ENCODE results near the gene SGCA. TPM values are rescaled to one million over a fixed set of nuclear protein-coding genes. Genes with fewer than 3 reads are reported as not detected.

SGCA gene
- total and polyA plus RNA-seq, 12 donors, result 0.28 to 5.5 (median 1.6) TPM; not detected in 4

GRCh38 chr17:50134206-50135110, 31.3 kb upstream of the SGCA start:
- Histone ChIP-seq H3K4me3 (no peak overlapping the region), H3K4me1 (replicated peaks in 1 of 2) (peaks cover 20 to 21% of the 10 kb centered on the region in 2 donors), H3K9me3 (replicated peaks in 1 of 3) (no peaks in the 10 kb centered on the region), H3K27me3 (no peaks in the 10 kb centered on the region), H3K27ac (peak overlapping the region in 3 of 5 donors; percentile 12 to 82 (median 78)), H3K36me3 (replicated peaks in 1 of 2) (peaks cover 0 to 55% of the 10 kb centered on the region in 2 donors)
- DNase-seq, result peak in 3 of 7 donors; percentile 41 to 51 (median 47)
- TF ChIP-seq CTCF (IDR thresholded peaks at IDR 0.05) (no peak), POLR2A (IDR thresholded peaks at IDR 0.05) (no peak)
- WGBS, 4 donors, result 56 to 68% (median 65%) methylated on average over 9 to 16 of the region's 16 CpGs
- intact Hi-C loops (cut with DNase I), result no loop called here

GRCh38 chr17:50135316-50136095, 30.3 kb upstream of the SGCA start:
- Histone ChIP-seq H3K27me3 (no peaks in the 10 kb centered on the region), H3K9me3 (replicated peaks in 1 of 3) (no peaks in the 10 kb centered on the region), H3K36me3 (replicated peaks in 1 of 2) (peaks cover 0 to 65% of the 10 kb centered on the region in 2 donors), H3K27ac (no peak overlapping the region), H3K4me1 (replicated peaks in 1 of 2) (peaks cover 15 to 22% of the 10 kb centered on the region in 2 donors), H3K4me3 (no peak overlapping the region)
- TF ChIP-seq CTCF (IDR thresholded peaks at IDR 0.05), result no peak
- TF ChIP-seq POLR2A (IDR thresholded peaks at IDR 0.05), result no peak
- 71 to 90% (median 86%) methylated on average over 10 to 16 of the region's 16 CpGs for WGBS, 4 donors
- intact Hi-C loops (cut with DNase I), result no loop called here
- DNase-seq, result peak in 1 of 7 donors; percentile 20

GRCh38 chr17:50136096-50136687, 29.6 kb upstream of the SGCA start:
- H3K27me3 ChIP-seq, result no peaks in the 10 kb centered on the region
- no peak overlapping the region for H3K4me3 ChIP-seq
- H3K36me3 ChIP-seq (replicated peaks in 1 of 2), result peaks cover 0 to 72% of the 10 kb centered on the region in 2 donors
- H3K4me1 ChIP-seq (replicated peaks in 1 of 2), result peaks cover 15 to 28% of the 10 kb centered on the region in 2 donors
- no peak overlapping the region for H3K27ac ChIP-seq
- no peak for DNase-seq
- 94 to 97% (median 95%) methylated on average over 9 to 11 of the region's 11 CpGs for WGBS, 4 donors
- intact Hi-C loops (cut with DNase I), result no loop called here
- H3K9me3 ChIP-seq (replicated peaks in 1 of 3), result no peaks in the 10 kb centered on the region
- TF ChIP-seq CTCF (IDR thresholded peaks at IDR 0.05) (no peak), POLR2A (IDR thresholded peaks at IDR 0.05) (no peak)

GRCh38 chr17:50137042-50137441, 28.8 kb upstream of the SGCA start:
- 86 to 93% (median 88%) methylated on average over 4 of the region's 4 CpGs for WGBS, 4 donors
- H3K36me3 ChIP-seq (replicated peaks in 1 of 2), result peaks cover 0 to 81% of the 10 kb centered on the region in 2 donors
- intact Hi-C loops (cut with DNase I), result no loop called here

More at GRCh38 chr17:50137042-50137441, 28.8 kb upstream of the SGCA start:
- DNase-seq, result no peak
- Histone ChIP-seq H3K27me3 (no peaks in the 10 kb centered on the region), H3K4me1 (replicated peaks in 1 of 2) (peaks cover 15 to 28% of the 10 kb centered on the region in 2 donors), H3K4me3 (no peak overlapping the region), H3K9me3 (replicated peaks in 1 of 3) (no peaks in the 10 kb centered on the region), H3K27ac (no peak overlapping the region)
- TF ChIP-seq POLR2A (IDR thresholded peaks at IDR 0.05) (no peak), CTCF (IDR thresholded peaks at IDR 0.05) (no peak)
